GM21619 (cell line): ENCODE measurements around the gene CTNND2.

Experiments
- ATAC-seq: cut with Tn5 transposase; IDR thresholded peaks from one replicate; pipeline ENCODE4 v1.9.1; 2021; ENCODE audit not compliant: unreplicated experiment

Gene CTNND2

GRCh38 chr5:11292648-11293356 lies 611.4 kb downstream of the CTNND2 start:
- ATAC-seq, result no peak

DNA sequence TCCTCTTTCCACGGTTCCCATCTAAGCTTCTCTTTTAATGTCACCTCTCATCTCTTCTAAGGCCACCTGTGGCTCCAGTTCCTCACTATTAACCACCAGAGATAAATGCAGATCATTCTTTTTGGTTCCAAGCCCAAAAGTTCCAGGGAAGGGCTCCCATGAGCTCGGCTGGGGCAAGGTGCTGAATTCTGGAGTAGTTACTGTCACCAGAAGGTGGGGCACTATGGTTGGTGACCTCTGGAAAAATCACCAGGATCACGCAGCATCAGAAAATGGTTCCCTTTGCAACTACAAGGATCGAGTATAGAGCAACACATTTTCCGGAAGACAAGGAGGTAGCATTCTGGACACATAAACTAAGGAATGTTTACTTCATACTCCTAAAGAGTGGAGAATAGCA lies 614.5 kb downstream of the CTNND2 start:
- ATAC-seq, result no peak

DNA sequence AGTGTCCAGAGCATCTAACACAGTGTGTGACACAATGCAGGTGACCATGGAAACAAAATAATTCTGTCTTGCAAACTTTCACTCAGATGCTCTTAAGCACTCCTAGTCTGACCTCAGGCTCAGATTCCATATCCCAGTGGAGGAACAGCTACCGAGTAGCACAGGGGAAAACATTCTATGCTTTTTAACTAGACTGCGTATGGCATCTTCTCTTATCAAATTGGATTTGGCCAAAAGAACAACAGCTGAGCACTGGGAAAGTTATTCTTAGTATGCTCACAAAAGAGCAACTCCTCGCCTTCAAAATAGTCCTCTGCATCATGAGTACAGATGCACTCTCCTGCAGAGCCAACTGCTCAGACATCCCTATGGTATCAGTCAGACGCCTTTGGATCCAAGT lies 615.0 kb downstream of the CTNND2 start:
- no peak for ATAC-seq

GRCh38 chr5:11281842-11282241 lies 622.4 kb downstream of the CTNND2 start:
- no peak for ATAC-seq

GRCh38 chr5:11277323-11277722 lies 626.9 kb downstream of the CTNND2 start:
- ATAC-seq, result no peak

- ATAC-seq, result no peak
Observed at GRCh38 chr5:11273180-11273903, 630.9 kb downstream of the CTNND2 start.

GRCh38 chr5:11269515-11269914 lies 634.7 kb downstream of the CTNND2 start:
- no peak for ATAC-seq

DNA sequence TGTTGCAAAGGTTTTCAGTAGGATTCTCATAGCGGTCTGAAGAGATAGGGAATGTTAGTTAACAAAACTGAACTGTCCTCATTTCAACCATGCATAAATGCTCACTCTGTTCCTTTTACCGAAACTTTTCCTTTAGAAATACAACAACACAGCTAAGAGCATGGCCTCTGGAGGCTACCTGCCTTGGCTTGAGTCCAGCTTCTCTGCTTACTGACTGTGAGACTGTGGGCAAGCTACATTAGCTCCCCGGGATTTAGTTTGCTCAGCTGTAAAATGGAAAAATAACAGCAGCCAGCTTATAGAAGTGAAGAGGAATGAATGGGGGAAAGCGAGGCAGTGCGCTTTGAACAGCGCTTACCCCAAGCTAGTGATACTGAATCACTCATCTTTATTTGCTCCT lies 635.4 kb downstream of the CTNND2 start:
- no peak for ATAC-seq

DNA sequence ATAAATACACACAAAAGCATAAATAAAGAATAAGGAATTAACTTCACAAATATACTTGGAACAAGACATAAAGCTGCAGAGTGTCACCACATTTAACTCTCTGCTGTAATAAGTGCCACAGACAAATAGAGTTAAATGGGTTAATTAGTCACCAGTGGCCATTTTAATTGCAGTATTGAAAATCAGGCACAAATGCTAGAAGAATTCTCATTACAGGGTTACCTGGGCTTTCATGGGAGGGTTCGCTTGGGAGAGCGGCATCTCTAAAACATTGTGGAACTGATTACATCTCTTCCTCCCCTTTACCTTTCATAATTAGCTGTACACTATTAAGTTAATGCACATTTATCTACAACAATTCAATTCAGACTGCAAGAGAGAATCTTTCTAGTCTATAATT lies 637.9 kb downstream of the CTNND2 start:
- ATAC-seq, result no peak

- no peak for ATAC-seq
Observed at GRCh38 chr5:11261241-11261640, 643.0 kb downstream of the CTNND2 start.

DNA sequence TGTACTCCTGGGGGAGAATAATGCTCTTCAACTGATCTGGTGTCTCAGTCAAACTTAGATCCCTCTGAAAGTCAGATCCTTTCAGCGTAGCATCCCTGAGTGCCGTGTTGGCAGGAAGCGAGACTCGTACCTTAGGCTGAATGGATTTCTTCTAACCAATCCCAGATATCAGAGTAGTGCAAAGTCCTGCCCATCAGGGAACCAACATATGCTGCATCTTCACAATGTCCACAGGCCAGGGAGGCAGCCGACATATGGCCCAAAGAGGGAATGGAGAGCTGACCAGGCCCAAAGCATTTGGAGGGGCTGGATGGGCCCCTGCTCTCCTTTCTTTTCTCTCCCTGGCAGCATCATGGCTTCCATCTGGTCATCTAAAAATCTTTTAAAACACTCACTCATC lies 646.2 kb downstream of the CTNND2 start:
- no peak for ATAC-seq

DNA sequence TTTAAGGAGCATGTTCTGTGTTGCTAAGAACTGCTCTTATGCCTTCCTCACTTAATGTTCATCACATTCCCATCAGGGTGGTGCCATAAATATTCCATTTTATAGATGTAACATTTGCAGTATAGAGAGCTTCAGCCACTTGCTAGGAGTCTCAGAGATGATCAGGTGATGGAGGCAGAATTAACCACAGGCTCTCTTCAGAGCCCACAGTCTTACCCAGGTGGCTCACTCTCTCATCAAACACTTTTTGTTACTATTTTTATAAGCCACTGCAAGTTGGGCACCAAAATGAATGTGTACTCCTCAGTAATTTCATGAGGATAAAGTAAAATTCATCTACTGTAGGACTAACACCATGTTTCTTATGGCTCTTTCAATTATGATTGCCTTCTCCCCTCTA lies 651.7 kb downstream of the CTNND2 start:
- ATAC-seq, result no peak

DNA sequence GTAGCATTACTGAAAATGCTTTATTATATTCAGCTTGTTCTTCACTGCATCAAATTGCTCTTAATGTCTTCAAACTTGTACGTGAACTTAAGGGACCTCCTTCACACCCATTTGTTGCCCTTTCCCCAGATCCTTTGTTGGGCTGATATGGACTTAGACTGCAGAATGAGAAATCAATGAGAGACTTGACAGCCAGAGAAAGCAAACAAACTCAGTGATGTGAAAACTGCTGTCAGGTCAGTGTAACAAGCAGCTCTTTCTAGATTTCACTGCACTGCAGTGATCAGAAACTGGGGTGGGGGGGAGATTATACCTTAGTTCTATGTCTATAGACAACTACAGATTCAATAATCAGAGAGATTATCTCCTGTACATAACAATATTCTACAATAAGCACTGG lies 652.2 kb downstream of the CTNND2 start:
- no peak for ATAC-seq

- ATAC-seq, result no peak
Observed at GRCh38 chr5:11251247-11251646, 653.0 kb downstream of the CTNND2 start.

GRCh38 chr5:11248966-11249365 lies 655.3 kb downstream of the CTNND2 start:
- no peak for ATAC-seq

DNA sequence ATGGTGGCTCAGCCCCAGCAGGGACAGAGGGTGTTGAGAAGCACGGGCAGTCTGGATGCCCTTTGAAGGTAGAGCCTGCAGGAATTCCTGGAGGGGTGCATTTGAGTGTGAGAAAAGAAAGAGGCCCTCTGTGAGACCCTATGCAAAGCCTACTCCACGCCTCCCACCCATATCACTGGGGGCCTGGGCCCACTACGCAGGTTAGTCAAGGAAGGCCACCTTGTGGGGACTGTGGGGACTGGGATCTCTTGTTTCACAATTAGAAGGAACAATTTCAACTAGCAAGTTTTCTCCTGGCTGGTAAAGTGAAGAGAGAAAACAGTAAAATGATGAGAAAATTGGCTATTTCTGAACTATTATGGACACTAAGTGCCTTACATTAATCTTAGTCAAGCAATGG lies 657.0 kb downstream of the CTNND2 start:
- ATAC-seq, result no peak

GRCh38 chr5:11240293-11241190 lies 663.7 kb downstream of the CTNND2 start:
- no peak for ATAC-seq

DNA sequence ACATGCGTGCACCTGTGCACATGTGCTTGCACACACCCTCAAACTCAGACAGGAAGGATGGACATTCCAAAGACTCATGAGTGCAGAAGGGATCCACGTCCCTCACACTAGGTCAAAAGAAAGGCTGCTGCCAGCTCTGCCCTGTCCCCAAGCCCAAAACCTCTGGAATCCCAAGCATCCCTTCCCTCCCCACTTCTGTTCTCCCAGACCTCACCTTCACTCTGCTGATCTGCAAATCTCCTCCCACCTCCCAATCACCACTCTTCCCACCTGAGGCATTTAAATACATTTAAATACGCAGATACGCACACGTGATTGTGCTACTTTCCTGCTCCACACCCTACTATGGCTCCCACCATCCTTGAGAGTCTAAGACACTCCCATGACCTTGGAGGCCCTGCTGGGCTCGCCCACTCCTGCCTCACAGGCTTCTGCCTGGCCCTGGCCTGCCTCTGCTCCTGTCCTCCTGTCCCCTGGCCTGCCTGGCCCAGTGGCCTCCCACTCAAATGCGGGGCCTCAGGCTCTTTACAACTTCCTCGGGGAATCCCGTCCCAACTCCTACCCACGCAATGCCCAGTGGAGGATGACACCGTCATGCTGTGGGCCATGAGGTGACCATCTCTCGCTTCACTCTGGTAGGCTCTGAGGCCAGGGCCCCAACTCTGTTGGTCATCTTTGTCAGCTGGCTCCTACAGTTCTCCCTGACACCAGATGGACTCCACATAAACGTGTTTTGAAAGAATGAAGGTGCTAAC lies 664.8 kb downstream of the CTNND2 start:
- ATAC-seq, result no peak

GRCh38 chr5:11234501-11234911 lies 669.7 kb downstream of the CTNND2 start:
- no peak for ATAC-seq

DNA sequence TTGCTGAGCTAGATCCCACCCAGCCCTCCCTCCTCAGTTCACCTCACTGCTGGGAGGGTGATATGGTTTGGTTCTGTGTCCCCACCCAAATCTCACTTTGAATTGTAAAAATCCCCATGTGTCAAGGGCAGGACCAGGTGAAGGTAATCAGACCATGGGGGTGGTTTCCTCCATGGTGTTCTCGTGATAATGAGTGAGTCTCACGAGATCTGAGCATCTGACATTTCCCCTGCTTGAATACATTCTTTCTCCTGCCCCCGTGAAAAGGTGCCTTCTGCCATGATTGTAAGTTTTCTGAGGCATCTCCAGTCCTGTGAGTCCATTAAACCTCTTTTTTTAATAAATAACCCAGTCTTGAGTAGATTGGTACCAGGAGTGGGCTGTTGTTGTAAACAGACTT lies 673.4 kb downstream of the CTNND2 start:
- no peak for ATAC-seq

GRCh38 chr5:11227064-11227463 lies 677.2 kb downstream of the CTNND2 start:
- ATAC-seq, result no peak
